GM10266 (cell line): ENCODE data around the gene PLCB1.

ENCODE experiments used
- DNase-seq: peaks from one replicate; pipeline ENCODE4 v3.0.0; 2012; ENCODE audit errors: extremely low spot score
- CTCF ChIP-seq: IDR thresholded peaks from 2 replicates; pipeline ENCODE4 v1.5.1; 2012; ENCODE audit warnings: mild to moderate bottlenecking, low read depth; ENCODE audit not compliant: control insufficient read depth, insufficient read depth; ENCODE audit errors: missing control alignments

The PLCB1 gene

GRCh38 chr20:8689337-8689736, 557.3 kb downstream of the PLCB1 start:
- no peak for DNase-seq
- no peak for TF ChIP-seq CTCF

GRCh38 chr20:8690074-8690473, 558.0 kb downstream of the PLCB1 start:
- TF ChIP-seq CTCF, result no peak
- no peak for DNase-seq

GRCh38 chr20:8693709-8694108, 561.6 kb downstream of the PLCB1 start:
- TF ChIP-seq CTCF, result no peak
- DNase-seq, result no peak

GRCh38 chr20:8700756-8701155, 568.7 kb downstream of the PLCB1 start:
- TF ChIP-seq CTCF, result no peak
- no peak for DNase-seq

GRCh38 chr20:8706961-8707700, 575.1 kb downstream of the PLCB1 start:
- DNase-seq, result no peak
- no peak for TF ChIP-seq CTCF

- no peak for DNase-seq
- no peak for TF ChIP-seq CTCF
Observed at GRCh38 chr20:8709627-8710026, 577.6 kb downstream of the PLCB1 start.

GRCh38 chr20:8711501-8711900, 579.4 kb downstream of the PLCB1 start:
- TF ChIP-seq CTCF, result no peak
- no peak for DNase-seq
